GM12874 (cell line): Measurements from ENCODE around the gene CASP2.

Experiments
- CTCF ChIP-seq: IDR thresholded peaks from 2 replicates; pipeline ENCODE4 v1.5.1; 2011; ENCODE audit warnings: low read depth, mild to moderate bottlenecking, control low read depth, low read length, moderate library complexity; ENCODE audit not compliant: insufficient read depth

CASP2 gene

GRCh38 chr7:143337216-143337615 lies 49.1 kb downstream of the CASP2 start:
- no peak for TF ChIP-seq CTCF

- no peak for TF ChIP-seq CTCF
These were observed 53.7 kb downstream of the CASP2 start for GRCh38 chr7:143341842-143342241.

- no peak for TF ChIP-seq CTCF
These were observed 55.4 kb downstream of the CASP2 start for GRCh38 chr7:143343596-143343995.

- TF ChIP-seq CTCF = peak; percentile 54
These were observed 57.3 kb downstream of the CASP2 start for GRCh38 chr7:143345428-143345900.

- TF ChIP-seq CTCF = no peak
These were observed 57.9 kb downstream of the CASP2 start for GRCh38 chr7:143346018-143346417.

- no peak for TF ChIP-seq CTCF
These were observed 59.8 kb downstream of the CASP2 start for GRCh38 chr7:143347950-143348349.

- TF ChIP-seq CTCF = no peak
These were observed 62.9 kb downstream of the CASP2 start for GRCh38 chr7:143351060-143351459.

GRCh38 chr7:143351574-143351973 lies 63.4 kb downstream of the CASP2 start:
- TF ChIP-seq CTCF = no peak
